SH-SY5Y (cell line): ENCODE measurements around the gene SPATA46.

ENCODE experiments used
- GATA2 ChIP-seq: IDR thresholded peaks from 2 replicates; pipeline ENCODE4 v1.6.1; 2011; ENCODE audit warnings: mild to moderate bottlenecking, low read depth, low read length
- GATA3 ChIP-seq: IDR thresholded peaks from 2 replicates; pipeline ENCODE4 v1.6.1; 2011; ENCODE audit warnings: low read depth, mild to moderate bottlenecking, low read length, moderate library complexity

- no peak for TF ChIP-seq GATA3
- peak; percentile 13; the same call in 1 of the 2 replicates for TF ChIP-seq GATA2
Measured at GRCh38 chr1:162367772-162368171, 8.9 kb downstream of the SPATA46 start.
